ENCODE measurements around the gene EVA1A. TPM values are rescaled to one million over a fixed set of nuclear protein-coding genes. Genes with fewer than 3 reads are reported as not detected.

EVA1A gene
- total RNA-seq, 1 experiment from 2014 or later, result 0.21 TPM

DNA sequence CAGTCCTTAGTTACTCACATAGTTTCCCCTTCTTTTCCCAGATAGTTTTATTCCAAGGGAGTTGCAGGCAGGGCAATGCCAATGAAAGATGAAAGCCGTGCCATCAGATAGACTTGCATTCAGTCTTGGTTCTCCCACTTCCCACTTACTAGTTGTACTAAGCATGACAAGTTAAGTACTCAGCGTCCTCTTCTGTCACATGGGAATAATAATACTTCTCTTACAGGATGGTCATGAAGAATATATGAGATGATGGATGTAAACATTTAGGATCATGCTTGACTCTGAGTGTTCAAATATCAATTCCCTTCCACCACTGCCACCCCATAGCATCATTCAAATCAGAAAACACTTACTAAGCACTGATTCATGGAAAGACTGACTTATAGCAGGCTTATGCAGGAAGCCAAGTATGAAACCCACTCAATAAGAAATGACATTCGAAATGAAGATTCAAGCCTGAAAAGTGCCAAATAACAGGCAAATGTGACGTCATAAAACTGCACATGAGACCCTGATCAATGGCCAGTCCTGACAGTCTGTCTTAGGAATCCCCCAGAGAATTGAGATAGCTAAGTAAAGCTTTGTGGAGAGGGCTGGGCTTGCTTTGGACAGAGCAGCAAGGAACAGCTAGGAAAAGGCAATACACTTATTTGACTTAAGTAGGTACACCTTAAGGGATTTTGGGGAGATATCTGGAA is 11.1 kb upstream of the EVA1A start:
- Histone ChIP-seq H3K36me3 (ENCODE audit: control insufficient read depth, insufficient read depth, low read length) (no peaks in the 10 kb centered on the region), H3K4me1 (ENCODE audit: control insufficient read depth, insufficient read depth, low read length) (no peaks in the 10 kb centered on the region), H3K4me3 (ENCODE audit: low read depth in 2 of 2, low read length in 2 of 2) (no peak overlapping the region), H3K9me3 (ENCODE audit: control insufficient read depth, insufficient read depth, low read depth, low read length) (no peaks in the 10 kb centered on the region), H3K27me3 (ENCODE audit: control insufficient read depth, insufficient read depth, low read length) (no peaks in the 10 kb centered on the region; the same call in none of the 2 replicates), H3K27ac (ENCODE audit: low read length) (no peak overlapping the region)
- no TSS peak for BruUV-seq (replicated peaks)
- ChIA-PET CTCF (no interaction called here), POLR2A (no interaction called here)
- no peak for ATAC-seq
- in situ Hi-C loops (cut with HindIII; ENCODE audit: low pct_unique_long_range_greater_than_20kb, low sequenced_read_pairs) (no loop called here), intact Hi-C loops (cut with micrococcal nuclease; ENCODE audit: unreplicated experiment) (no loop called here)
- TF ChIP-seq REST (IDR thresholded peaks at IDR 0.05; ENCODE audit: insufficient read depth in 1 of 2, low read depth in 2 of 2, low read length in 1 of 2), result no peak
- TF ChIP-seq POLR2AphosphoS5 (IDR thresholded peaks at IDR 0.05; ENCODE audit: low read depth, low read length), result no peak
- TF ChIP-seq SIN3A (IDR thresholded peaks at IDR 0.05; ENCODE audit: borderline replicate concordance, insufficient read depth, low read depth, low read length), result no peak
- no peak for TF ChIP-seq TCF7L2 (IDR thresholded peaks at IDR 0.05; ENCODE audit: low read depth, low read length)
- TF ChIP-seq, protein P1, sequence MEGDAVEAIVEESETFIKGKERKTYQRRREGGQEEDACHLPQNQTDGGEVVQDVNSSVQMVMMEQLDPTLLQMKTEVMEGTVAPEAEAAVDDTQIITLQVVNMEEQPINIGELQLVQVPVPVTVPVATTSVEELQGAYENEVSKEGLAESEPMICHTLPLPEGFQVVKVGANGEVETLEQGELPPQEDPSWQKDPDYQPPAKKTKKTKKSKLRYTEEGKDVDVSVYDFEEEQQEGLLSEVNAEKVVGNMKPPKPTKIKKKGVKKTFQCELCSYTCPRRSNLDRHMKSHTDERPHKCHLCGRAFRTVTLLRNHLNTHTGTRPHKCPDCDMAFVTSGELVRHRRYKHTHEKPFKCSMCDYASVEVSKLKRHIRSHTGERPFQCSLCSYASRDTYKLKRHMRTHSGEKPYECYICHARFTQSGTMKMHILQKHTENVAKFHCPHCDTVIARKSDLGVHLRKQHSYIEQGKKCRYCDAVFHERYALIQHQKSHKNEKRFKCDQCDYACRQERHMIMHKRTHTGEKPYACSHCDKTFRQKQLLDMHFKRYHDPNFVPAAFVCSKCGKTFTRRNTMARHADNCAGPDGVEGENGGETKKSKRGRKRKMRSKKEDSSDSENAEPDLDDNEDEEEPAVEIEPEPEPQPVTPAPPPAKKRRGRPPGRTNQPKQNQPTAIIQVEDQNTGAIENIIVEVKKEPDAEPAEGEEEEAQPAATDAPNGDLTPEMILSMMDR (IDR thresholded peaks at IDR 0.05), result no peak
- DNase-seq (ENCODE audit: low read depth, low spot score), result no peak

DNA sequence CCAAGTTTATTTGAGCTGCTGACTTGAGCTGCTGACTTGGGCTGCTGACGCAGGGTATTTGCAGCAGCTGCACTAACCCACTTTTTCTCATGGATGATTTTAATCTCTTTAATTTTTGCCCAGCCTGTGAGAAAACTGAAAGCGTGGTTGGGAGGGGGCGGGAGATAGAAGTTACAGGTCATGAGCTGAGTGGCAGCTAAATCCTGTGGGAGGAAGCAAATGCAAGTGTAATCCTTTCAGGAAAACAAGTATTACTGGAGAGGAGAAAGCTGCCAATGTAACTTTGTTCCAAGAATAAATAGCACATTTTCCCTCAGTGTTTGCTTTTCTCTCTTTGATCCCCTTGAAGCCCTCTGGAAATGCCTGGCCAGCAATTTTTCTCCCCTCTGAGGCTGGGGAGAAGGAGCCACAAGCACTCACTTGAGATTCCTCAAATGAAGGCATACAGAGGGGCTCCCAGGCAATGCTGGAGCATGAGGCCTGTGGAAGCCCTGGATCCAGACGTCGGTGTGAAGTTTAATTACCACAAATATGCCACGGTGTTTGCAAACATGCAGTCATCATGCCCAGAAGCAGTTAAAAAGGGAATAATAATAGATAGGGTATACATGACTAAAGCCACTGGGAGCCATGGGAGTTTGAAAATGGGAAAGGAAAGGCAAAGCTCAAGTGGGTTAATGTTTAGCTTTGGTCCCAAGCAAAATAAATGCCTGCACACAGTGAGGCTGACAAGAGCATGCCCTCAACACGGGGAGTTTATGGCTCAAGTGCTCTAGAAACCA is 10.4 kb upstream of the EVA1A start:
- POLR2A ChIA-PET, result no interaction called here
- BruUV-seq (replicated peaks), result no TSS peak
- TF ChIP-seq TCF7L2 (IDR thresholded peaks at IDR 0.05; ENCODE audit: low read depth, low read length), result no peak
- TF ChIP-seq, protein P1 (IDR thresholded peaks at IDR 0.05), result no peak
- no peak for TF ChIP-seq POLR2AphosphoS5 (IDR thresholded peaks at IDR 0.05; ENCODE audit: low read depth, low read length)
- TF ChIP-seq REST (IDR thresholded peaks at IDR 0.05; ENCODE audit: insufficient read depth in 1 of 2, low read depth in 2 of 2, low read length in 1 of 2), result no peak
- no peak for TF ChIP-seq SIN3A (IDR thresholded peaks at IDR 0.05; ENCODE audit: borderline replicate concordance, insufficient read depth, low read depth, low read length)
- ATAC-seq (no peak), DNase-seq (ENCODE audit: low read depth, low spot score) (no peak)
- Histone ChIP-seq H3K36me3 (ENCODE audit: control insufficient read depth, insufficient read depth, low read length) (no peaks in the 10 kb centered on the region), H3K4me3 (ENCODE audit: low read depth in 2 of 2, low read length in 2 of 2) (no peak overlapping the region), H3K4me1 (ENCODE audit: control insufficient read depth, insufficient read depth, low read length) (no peaks in the 10 kb centered on the region), H3K9me3 (ENCODE audit: control insufficient read depth, insufficient read depth, low read depth, low read length) (no peaks in the 10 kb centered on the region), H3K27ac (ENCODE audit: low read length) (no peak overlapping the region), H3K27me3 (ENCODE audit: control insufficient read depth, insufficient read depth, low read length) (peaks cover 3% of the 10 kb centered on the region)
- intact Hi-C loops (cut with micrococcal nuclease; ENCODE audit: unreplicated experiment) (no loop called here), in situ Hi-C loops (cut with HindIII; ENCODE audit: low pct_unique_long_range_greater_than_20kb, low sequenced_read_pairs) (no loop called here)
- CTCF ChIA-PET, result no interaction called here

Data from Panc1 (cell line).